Retinal pigment epithelial cell (primary cell): Measurements from ENCODE around the gene CRK.
"Not testable (repeated sequence)": the region's sequence is repeated elsewhere in the genome, so short reads cannot be mapped to it uniquely, and the experiment has no call there.

ENCODE experiments used
- DNase-seq: peaks from one replicate; pipeline ENCODE4 v3.0.0-alpha.2; 2010; ENCODE audit warnings: low read depth
- H3K4me3 ChIP-seq: 2 replicates; pipeline ENCODE4 v1.5.1; 2011; ENCODE audit warnings: mild to moderate bottlenecking, low read length, control low read depth, moderate library complexity
- TF ChIP-seq, protein P1 (sequence below): conservative IDR thresholded peaks from 2 replicates; pipeline ENCODE4 v1.5.1; 2011; ENCODE audit warnings: low read depth, low read length, control low read depth, inconsistent platforms

Gene CRK

DNA sequence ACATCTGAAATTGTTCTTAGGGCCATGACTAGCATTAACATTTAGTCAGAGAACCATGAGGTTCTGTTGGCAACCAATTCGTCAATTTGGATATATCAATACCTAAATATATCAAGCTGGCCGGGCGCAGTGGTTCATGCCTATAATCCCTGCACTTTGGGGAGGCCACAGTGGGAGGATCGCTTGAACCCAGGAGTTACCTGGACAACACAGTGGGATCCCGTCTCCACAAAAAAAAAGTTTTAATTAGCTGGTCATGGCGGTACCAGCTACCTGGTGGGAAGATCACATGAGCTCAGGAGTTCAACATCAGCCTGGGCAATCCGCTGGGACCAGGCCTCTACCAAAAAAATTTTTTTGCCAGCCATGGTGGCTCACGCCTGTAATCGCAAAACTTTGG, 64.5 kb downstream of the CRK start:
- no peak overlapping the region for H3K4me3 ChIP-seq
- TF ChIP-seq, protein P1, sequence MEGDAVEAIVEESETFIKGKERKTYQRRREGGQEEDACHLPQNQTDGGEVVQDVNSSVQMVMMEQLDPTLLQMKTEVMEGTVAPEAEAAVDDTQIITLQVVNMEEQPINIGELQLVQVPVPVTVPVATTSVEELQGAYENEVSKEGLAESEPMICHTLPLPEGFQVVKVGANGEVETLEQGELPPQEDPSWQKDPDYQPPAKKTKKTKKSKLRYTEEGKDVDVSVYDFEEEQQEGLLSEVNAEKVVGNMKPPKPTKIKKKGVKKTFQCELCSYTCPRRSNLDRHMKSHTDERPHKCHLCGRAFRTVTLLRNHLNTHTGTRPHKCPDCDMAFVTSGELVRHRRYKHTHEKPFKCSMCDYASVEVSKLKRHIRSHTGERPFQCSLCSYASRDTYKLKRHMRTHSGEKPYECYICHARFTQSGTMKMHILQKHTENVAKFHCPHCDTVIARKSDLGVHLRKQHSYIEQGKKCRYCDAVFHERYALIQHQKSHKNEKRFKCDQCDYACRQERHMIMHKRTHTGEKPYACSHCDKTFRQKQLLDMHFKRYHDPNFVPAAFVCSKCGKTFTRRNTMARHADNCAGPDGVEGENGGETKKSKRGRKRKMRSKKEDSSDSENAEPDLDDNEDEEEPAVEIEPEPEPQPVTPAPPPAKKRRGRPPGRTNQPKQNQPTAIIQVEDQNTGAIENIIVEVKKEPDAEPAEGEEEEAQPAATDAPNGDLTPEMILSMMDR = no peak
- DNase-seq = no peak

DNA sequence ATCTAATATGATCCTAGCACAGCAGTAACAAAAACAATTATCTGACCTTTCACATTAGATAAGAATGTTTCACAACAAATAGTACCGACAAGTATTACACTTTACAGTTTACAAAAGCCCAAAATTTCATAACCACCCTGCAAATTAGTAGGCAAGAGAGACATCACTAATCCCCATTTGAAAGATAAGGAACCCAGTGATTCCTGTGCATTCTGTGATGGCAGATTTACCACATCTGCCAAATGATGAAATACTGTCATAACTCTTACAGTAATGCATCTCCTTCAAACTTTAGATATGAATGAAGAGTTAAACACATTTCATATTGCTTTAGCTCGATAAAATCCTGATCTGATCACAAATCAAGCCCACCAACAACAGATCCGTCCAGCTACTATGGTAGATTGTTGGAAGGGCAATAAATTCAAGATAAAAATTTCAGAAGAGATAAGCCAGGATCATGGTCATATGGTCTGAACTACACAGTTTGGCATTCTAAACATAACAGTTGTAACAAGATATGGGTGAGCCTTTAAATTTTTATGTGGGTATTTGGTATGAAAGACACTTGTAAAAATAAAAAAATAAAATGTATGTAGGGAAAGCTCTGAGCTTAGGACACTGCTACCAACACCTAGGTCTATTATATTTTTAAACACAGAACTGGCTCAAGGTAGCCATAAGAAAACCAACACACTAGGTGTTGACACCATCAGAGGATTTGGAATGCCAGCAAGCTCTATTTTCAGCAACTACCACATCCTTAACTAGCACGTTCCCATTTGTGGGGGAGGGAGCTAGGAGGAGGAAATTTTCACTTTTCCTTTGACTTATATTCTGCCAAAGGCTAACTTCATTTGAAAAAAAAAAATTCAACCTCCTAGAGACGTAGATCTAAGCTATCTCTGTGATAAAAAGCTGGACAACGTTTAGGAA, 65.3 kb downstream of the CRK start:
- TF ChIP-seq, protein P1 = no peak
- DNase-seq = no peak
- no peak overlapping the region for H3K4me3 ChIP-seq

DNA sequence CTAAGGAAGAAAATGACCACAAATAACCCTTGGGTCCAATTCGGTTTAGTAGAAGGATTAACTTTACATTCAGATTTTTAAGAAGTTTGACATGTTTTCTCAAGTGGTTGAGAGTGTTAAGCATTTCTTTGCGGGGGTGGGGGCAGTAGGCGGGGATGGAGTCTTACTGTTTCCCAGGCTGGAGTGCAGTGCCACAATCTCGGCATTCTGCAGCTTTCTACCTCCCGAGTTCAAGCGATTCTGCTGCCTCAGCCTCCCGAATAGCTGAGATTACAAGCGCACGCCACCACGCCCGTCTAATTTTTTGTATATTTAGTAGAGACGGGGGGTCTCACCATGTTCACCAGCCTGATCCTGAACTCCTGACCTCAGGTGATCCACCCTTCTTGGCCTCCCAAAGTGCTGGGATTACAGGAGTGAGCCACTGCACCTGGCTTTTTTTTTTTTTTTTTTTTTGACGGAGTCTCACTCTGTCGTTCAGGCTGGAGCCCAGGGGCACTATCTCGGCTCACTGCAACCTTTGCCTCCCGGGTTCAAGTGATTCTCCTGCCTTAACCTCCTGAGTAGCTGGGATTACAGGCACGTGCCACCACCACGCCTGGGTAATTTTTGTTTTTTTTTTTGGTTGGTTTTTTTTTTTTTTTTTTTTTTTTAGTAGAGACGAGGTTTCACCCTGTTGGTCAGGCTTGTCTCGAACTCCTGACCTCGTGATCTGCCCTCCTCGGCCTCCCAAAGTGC, 68.4 kb downstream of the CRK start:
- peak; percentile 40 for DNase-seq
- not testable (repeated sequence) for H3K4me3 ChIP-seq

DNA sequence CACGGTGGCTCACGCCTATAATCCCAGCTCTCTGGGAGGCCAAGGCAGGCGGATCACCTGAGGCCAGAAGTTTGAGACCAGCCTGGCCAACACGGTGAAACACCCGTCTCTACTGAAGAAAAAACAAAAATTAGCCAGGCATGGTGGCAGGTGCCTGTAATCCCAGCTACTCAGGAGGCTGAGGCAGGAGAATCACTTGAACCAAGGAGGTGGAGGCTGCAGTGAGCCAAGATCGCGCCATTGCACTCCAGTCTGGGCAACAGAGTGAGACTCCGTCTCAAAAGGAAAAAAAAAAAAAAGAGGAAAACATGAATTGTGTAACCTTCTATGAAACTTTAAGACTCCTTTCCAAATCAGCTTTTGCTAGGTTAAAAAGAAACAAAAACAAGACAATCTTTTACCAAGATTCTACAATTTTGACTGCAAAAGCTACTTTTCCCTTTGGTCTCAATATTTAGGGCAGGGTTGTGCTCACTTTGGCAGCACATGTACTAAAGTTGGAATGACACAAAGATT, 69.3 kb downstream of the CRK start:
- not testable (repeated sequence) for DNase-seq, H3K4me3 ChIP-seq

DNA sequence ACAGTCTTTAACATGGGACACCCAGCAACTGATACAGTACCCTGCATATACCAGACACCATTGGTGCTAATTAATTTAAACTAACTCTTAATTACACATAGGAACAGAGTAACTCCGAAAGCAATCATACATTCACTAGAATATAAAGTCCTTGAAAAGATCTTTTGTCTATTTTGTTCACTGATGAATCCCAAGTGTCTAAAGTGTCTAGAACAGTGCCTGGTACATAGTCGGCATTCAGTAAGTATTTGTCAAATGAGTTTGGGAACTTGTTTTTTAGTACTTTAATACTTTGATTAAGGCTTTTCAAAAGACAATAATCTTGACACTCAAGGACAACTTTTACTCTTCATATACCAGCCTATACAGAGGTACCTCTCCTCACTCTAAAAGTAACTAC, 69.8 kb downstream of the CRK start:
- no peak overlapping the region for H3K4me3 ChIP-seq
- TF ChIP-seq, protein P1 = no peak
- DNase-seq = no peak

DNA sequence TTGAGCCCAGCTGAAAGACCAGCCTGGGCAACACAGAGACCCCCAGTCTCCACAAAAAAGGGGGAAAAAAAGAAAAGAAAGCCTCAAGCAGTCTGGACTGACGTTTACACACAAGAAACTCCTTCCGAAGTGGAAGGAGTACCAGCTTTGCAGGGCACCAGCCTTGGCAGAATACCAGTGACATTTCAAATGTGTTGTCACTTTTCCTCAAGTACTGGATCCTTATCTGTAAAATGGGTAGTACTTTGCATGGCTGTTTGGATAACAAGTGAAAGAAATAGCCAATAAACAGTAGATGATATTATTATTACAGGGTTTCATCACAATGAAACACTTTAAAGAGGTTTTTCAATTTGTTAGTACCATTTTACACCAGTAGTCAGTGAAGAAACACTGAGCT, 70.2 kb downstream of the CRK start:
- no peak overlapping the region for H3K4me3 ChIP-seq
- TF ChIP-seq, protein P1 = no peak
- no peak for DNase-seq

DNA sequence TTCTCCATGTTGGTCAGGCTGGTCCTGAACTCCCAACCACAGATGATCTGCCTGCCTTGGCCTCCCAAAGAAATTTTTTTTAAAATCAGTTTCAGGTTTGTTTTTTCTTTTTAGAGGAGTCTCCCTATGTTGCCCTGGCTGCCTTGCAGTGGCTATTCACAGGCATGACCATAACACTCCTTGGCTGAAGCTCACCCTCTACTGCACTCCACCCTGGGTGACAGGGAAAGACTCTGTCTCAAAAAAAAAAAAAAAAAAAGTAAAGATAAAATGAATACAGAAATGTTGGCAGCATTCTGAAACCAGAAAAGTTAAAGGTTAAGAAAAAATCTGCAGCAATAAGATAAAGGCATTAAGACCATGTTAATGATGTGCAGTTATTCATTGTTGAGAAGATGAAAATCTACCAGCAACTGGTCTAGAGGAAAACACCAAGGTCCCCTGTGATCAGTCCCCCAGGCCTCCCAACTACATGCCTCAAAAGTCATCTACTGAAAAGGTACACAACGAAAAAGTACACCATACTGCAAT, 71.1 kb downstream of the CRK start:
- TF ChIP-seq, protein P1 = no peak
- no peak overlapping the region for H3K4me3 ChIP-seq
- DNase-seq = no peak
